HFF-Myc (cell line): ENCODE results near the gene MACIR.
"Not testable (repeated sequence)": the region's sequence is repeated elsewhere in the genome, so short reads cannot be mapped to it uniquely, and the experiment has no call there.

Experiments
- DNase-seq: peaks from one replicate; pipeline ENCODE4 v3.0.0-alpha.2; 2011; ENCODE audit warnings: low read depth; ENCODE audit errors: extremely low read depth
- H3K4me3 ChIP-seq: replicated peaks from 2 replicates; pipeline ENCODE4 v1.5.1; 2011; ENCODE audit warnings: low read depth, mild to moderate bottlenecking, control low read depth, low read length
- CTCF ChIP-seq: IDR thresholded peaks from 2 replicates; pipeline ENCODE4 v1.5.1; 2012; ENCODE audit warnings: mild to moderate bottlenecking, low read depth, low read length, control low read depth; ENCODE audit errors: missing control alignments

Gene MACIR

GRCh38 chr5:103217101-103217500 lies 41.5 kb upstream of the MACIR start:
- H3K4me3 ChIP-seq: no peak overlapping the region
- DNase-seq: no peak
- no peak for TF ChIP-seq CTCF

- H3K4me3 ChIP-seq: no peak overlapping the region
- no peak for TF ChIP-seq CTCF
- DNase-seq: no peak
Observed at GRCh38 chr5:103218164-103218563, 40.4 kb upstream of the MACIR start.

DNA sequence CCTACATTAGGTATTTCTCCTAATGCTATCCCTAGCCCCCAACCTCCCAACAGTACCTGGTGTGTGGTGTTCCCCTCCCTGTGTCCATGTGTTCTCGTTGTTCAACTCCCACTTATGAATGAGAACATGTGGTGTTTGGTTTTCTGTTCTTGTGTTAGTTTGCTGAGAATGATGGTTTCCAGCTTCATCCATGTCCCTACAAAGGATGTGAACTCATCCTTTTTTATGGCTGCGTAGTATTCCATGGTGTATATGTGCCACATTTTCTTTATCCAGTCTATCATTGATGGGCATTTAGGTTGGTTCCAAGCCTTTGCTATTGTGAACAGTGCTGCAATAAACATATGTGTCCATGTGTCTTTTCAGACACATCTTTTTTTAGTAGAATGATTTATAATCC lies 39.5 kb upstream of the MACIR start:
- not testable (repeated sequence) for DNase-seq, H3K4me3 ChIP-seq

- DNase-seq: no peak
- TF ChIP-seq CTCF: no peak
- H3K4me3 ChIP-seq: no peak overlapping the region
Observed at GRCh38 chr5:103223031-103223955, 35.3 kb upstream of the MACIR start.

- DNase-seq: peak; percentile 52
- no peak overlapping the region for H3K4me3 ChIP-seq
- peak; percentile 67 for TF ChIP-seq CTCF
Observed at GRCh38 chr5:103224118-103224893, 34.3 kb upstream of the MACIR start.

DNA sequence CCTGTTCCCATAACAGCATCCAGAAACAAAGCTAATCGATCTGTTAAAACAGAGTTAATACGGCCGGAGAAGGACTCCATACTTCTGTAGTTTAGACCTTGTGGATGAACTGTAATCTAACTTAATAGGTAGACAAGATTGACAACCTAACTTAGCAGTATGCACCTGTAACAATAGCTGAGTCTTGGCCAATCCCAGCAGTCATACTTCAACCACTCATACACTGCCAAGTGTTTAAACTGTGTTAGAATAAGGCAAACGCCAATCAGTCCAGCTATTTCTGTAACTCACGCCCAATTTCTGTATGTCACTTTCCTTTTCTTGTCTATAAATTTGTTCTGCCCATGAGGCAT lies 33.7 kb upstream of the MACIR start:
- H3K4me3 ChIP-seq: no peak overlapping the region
- no peak for TF ChIP-seq CTCF
- no peak for DNase-seq

- H3K4me3 ChIP-seq: no peak overlapping the region
- no peak for DNase-seq
- no peak for TF ChIP-seq CTCF
Observed at GRCh38 chr5:103228061-103228460, 30.5 kb upstream of the MACIR start.
